HTR-8/SVneo (cell line): ENCODE results near the gene RASL10B.
"Not testable (repeated sequence)": the region's sequence is repeated elsewhere in the genome, so short reads cannot be mapped to it uniquely, and the experiment has no call there.

ENCODE experiments used
- DNase-seq: peaks from one replicate; pipeline ENCODE4 v3.0.0; 2011; ENCODE audit warnings: low spot score, mixed read lengths; ENCODE audit not compliant: insufficient read length
- FAIRE-seq: peaks from 2 replicates; lab custom pipeline; 2011; peaks lifted over from hg19 to GRCh38; lab: Jason Lieb, UNC

Gene RASL10B

GRCh38 chr17:35740997-35741931 lies 9.8 kb downstream of the RASL10B start:
- FAIRE-seq (no peak), DNase-seq (no peak)

DNA sequence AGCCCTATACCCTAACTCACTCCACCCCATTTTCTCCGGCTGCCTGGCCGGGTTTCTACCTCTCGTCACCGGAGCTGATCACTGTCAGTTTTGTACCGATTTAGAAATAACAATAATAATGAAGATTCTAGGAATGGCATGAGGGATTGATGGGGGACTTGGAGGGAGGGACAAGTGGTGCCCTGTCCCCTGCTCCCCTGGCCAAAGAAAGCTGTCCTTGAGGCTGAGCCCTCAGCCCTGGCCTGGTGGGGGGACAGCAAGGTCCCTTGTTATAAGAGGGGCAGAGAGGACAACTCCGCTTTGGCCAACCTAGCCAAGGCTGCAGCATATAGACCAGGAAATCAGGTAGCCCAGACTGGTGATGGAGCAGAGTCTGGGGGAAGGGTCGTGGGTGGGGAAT lies 11.1 kb downstream of the RASL10B start:
- FAIRE-seq (no peak), DNase-seq (no peak)

- DNase-seq (no peak), FAIRE-seq (no peak)
Measured at GRCh38 chr17:35742896-35743477, 11.5 kb downstream of the RASL10B start.

GRCh38 chr17:35743626-35744328 lies 12.3 kb downstream of the RASL10B start:
- FAIRE-seq (no peak), DNase-seq (peak; percentile 65)

DNA sequence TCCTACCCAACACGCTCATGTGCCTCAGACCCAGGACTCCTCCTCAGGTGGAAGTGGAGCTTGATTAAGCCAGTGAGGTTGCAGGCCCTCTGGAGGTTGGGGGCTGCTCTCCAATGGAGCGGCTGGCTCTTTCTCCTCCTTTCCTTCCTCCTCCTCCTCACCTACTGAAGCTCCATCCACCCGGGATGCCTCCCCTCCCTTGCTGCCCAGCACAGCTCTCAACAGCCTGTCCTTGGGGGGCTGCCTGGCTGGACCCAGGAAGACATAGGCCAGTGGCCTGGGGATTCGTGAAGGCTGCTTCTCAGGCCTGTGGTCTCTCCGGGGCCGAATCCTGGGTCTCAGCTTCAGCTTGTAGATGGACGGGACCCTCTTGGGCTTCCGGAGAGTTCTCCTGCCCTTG lies 13.4 kb downstream of the RASL10B start:
- no peak for FAIRE-seq
- no peak for DNase-seq

DNA sequence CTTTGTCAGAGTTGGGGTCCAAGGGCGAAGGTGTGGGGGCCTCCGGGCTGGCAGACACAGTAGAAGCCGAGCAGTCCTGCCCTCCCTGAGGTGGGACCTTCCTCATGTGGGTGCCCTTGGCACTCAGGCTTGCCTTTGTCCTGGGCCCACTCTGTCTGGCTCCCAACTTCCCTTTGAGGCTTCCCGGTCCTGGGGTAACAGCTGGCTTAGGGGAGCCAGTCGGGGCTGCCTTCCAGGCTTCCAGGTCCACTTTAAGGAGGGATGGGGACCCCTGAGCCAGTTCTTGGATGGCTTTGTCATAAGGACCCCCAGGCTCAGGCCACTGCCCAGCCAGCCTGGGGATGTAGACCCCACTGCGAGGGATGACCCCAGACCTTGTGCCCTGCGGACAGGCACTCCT lies 13.8 kb downstream of the RASL10B start:
- FAIRE-seq (no peak), DNase-seq (no peak)

GRCh38 chr17:35745749-35746320 lies 14.4 kb downstream of the RASL10B start:
- no peak for FAIRE-seq
- no peak for DNase-seq

DNA sequence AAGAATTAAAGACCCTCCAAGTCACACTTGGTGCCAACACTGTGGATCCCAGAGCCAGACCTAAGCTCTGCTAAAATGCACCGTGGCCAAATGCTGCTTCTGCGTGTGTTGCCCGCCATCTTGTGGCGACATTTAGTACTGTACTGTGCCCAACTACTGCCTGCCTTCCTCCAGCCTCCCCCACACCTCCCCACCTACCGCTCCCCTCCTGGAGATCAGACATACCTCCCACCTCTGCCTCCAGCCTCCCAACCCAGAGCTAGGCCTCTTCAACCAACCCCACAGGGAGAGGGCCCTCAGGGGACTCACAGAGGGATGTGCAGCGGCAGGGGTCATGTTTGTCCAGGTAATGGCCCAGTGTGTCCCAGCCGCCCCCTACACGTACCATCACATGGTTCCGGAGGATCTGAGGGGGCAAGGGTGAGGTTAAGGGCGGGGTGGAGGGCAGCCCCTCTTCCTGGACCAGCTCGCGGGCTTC lies 16.1 kb downstream of the RASL10B start:
- FAIRE-seq: no peak
- DNase-seq: peak; percentile 89

DNA sequence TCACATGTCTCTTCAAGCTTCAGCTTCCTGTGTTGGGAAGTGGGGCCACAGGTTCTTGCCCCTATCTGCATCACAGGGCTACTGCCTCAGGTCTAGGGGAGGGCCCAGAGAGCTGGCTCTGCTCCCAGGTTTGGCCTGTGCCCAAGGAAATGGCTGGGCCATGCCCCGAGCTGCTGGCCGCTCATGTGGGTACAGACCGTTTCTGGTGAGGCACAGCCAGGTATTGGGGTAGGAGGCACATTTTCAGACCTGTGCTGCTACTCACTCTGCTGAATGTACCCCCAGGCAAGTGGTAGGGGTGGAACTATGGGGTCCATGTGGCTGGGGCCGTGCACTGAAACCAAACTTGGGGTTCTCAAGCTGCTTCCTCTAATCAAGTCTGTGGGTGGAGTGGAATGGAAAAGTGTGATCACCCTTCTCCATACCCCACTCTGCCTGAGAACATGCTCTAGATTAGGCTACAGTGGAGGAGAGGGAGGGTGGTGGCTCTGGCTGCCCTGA lies 17.0 kb downstream of the RASL10B start:
- DNase-seq (no peak), FAIRE-seq (no peak)

GRCh38 chr17:35748979-35749378 lies 17.5 kb downstream of the RASL10B start:
- FAIRE-seq: no peak
- no peak for DNase-seq

DNA sequence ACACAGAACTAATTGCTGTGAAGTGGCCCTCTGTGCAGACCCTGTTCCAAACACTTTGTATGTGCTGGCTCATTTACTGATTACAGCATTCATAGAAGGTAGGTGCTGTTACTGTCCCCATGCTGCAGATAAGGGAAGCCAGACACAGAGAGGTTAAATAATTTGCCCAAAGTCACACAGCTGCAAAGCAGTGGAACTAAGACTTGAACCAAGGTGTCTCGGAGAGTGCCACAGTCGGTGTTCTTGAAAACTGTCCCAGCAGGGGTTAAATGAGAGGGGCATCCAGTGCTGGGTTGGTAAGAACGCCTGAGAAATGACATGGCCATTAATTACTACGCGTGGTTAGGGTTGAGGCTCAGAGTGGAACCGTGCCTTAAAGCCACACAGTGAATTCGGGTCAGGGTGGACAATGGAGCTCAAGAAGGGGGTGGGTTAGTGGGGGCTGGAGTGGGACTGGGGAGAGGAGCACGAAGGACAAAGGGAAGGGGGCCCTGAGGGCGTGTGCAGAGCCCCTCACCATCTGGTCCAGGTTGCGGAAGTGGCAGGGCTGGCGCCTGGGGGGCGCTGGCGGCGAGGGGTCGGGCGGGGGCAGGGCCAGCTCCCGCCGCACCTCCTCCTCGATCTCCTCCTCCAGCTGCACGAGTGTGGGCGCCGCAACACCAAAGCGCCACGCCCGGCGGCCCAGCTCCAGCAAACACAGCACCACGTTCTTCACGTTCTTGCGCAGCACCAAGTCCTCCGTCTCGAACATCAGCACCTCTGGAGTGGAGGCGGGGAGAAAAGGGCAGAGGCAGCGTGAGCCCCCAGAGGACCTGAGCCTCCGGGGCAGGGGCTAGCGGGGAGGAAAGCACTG lies 18.3 kb downstream of the RASL10B start:
- FAIRE-seq (no peak), DNase-seq (no peak)

GRCh38 chr17:35750526-35751395 lies 19.3 kb downstream of the RASL10B start:
- DNase-seq (no peak), FAIRE-seq (no peak)

GRCh38 chr17:35751541-35751940 lies 20.1 kb downstream of the RASL10B start:
- FAIRE-seq, DNase-seq: not testable (repeated sequence)

DNA sequence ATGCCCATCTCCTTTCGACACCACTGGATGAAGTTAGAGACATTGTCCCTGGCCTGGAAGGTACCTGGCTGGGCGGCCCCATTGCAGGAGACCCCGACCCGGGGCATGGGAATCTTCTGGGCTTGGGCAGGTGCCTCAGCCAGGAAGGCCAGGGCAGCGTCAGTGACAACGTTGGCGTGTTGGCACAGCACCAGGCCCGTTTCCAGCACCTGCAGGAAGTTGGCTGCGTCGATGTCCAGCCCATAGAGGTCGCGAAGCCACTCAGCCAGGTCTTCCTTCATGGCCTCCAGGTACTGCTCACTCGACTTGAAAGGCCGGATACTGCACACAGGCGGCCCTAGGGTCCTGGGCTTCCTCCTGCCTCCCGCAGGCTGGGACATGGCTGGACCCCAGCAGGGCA lies 21.0 kb downstream of the RASL10B start:
- DNase-seq: no peak

DNA sequence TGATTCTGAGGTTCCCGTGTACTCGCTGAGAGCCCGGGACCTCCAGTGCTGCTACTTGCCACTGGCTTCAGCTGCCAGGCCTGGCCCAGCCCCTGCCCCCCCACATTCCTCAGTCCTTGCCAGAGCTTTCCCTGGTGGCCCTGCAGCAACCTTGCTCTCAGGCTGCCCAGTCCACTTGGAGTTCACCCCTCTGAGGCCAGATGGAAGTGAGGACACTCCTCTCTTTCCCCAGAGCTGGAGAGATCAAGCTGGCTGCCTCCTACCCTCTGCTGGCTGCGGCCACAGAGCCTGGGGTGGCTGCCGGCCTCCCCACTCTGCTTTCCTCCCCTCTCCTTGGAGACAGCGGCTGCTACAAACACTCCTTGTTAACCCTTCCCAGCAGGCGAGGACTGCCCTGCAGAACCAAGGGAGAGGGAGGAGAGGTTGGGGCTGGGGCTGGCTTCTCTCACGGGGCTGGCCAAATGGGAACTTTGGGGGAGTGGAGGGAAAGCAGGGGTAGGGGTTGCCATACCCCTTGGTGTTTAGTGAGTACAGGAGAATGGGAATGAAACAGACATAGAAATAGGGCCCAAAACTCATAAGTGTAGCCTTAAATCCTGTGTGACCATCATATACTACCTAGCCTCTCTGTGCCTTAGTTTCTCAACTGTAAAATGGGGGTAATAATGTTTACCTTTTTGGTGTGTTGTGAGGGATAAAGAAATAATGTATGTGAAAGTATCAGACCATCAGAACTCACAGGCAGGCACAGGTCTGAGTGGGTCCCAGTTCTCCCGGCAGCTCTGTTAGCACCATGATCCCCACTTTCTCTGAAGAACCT lies 21.7 kb downstream of the RASL10B start, which contains the start of gene GAS2L2:
GAS2L2 (minus strand) TSS at position 295 of the 820 bp plus-strand sequence. CDS start 389 bp downstream, outside the sequence.
- FAIRE-seq: no peak

More for the DNA sequence above, 21.0 kb downstream of the RASL10B start:
- FAIRE-seq: no peak

DNA sequence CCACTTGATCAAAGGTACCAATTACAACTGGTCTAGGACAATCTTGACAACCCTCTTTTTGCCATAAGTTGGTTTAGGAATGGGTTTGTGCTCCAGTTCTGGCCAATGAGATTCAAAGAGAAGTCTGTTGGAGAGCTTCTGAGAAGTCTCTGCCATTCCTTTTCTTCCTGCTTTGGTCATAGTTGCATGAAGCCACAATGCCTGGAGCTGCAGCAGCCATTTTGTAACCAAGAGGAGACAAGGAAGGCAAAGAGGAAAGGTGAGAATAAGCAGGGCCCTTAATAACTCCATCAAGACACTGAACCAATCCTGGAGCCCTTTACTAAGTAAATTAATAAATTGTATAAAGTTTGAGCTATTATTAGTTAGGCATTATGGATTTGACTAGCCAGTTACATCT lies 25.8 kb downstream of the RASL10B start:
- DNase-seq (no peak), FAIRE-seq (no peak)

More for the DNA sequence above, 21.7 kb downstream of the RASL10B start, which contains the start of gene GAS2L2:
- no peak for DNase-seq

DNA sequence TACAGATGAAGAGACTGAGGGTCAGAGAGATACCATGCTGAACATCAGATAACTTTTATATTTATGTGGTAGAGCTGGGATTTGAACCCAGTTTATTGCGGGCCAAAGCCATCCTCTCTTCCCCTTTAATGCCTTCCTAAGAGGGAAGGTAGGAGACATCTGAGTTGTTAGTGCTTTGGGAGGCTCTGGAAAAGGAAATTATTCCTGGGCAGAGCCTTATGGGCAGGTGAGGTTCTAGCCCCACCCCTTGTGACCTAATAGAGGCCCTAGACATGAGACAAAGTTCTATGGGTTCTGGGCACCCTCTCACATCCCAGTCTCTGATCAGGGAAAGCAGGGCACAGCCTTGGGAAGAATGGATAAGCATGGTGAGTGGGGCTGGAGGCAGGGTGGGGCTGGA lies 29.1 kb downstream of the RASL10B start, which contains the start of gene C17orf50:
C17orf50 (plus strand) TSS at position 301 of the 400 bp plus-strand sequence; CDS start at position 356, 55 bp downstream.
- DNase-seq (no peak), FAIRE-seq (no peak)
